ENCODE results near the gene ARFGAP2. TPM values are rescaled to one million over a fixed set of nuclear protein-coding genes. Genes with fewer than 3 reads are reported as not detected.
A peak's percentile ranks its signal among the peaks of the same experiment; 100 is the strongest.

Gene ARFGAP2
- total RNA-seq, 1 donor from 2014 or later: 90.9 TPM

DNA sequence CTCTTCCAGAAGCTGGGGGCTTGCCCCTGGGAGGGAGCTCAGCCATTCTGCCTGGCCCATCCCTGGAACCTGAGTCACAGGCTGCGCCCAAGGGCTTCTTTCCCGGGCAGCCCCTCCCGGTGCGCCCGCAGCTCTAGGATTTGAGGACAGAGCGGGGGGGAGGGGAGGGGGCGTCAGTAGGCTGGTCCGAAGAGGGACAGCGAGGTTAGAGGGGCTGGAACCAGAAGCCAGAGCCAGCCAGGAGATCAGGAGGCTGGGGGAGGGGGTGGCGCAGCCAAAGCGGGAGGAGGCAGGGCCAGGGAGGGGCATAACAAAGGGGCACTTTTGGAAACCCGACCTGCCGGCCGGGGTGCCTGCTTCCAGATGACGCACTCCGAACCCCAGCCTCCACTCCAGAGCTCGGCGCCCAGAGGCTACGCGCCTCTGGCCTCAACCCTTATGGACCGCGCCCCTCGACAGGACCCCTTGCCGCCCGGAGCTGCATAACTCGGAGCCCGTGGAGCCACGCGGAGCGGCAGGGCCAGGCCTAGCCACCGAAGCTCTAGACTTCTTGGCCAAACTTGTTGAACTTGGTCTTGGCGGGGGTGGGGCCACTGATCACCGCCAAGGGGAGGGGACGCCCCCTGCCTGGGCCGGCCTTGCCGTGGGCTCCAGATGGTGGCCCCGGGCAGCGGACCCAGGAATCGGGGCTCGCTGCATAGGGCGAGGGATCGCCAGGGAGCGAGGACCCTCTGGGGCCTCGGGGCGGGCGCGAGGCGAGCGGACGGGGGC, 8.8 kb upstream of the ARFGAP2 start:
- ATAC-seq (peak; percentile 64 to 73), DNase-seq (peak; percentile 84)
- Histone ChIP-seq H3K27ac (peak overlapping the region; percentile 83), H3K4me1 (peaks cover 31% of the 10 kb centered on the region), H3K4me3 (peak overlapping the region; percentile 76), H3K27me3 (ENCODE audit: low read depth) (peaks cover 22% of the 10 kb centered on the region), H3K36me3 (no peaks in the 10 kb centered on the region), H3K9me3 (no peaks in the 10 kb centered on the region)
- intact Hi-C loops (cut with DNase I): no loop called here
- TF ChIP-seq CTCF (IDR thresholded peaks at IDR 0.05): no peak

DNA sequence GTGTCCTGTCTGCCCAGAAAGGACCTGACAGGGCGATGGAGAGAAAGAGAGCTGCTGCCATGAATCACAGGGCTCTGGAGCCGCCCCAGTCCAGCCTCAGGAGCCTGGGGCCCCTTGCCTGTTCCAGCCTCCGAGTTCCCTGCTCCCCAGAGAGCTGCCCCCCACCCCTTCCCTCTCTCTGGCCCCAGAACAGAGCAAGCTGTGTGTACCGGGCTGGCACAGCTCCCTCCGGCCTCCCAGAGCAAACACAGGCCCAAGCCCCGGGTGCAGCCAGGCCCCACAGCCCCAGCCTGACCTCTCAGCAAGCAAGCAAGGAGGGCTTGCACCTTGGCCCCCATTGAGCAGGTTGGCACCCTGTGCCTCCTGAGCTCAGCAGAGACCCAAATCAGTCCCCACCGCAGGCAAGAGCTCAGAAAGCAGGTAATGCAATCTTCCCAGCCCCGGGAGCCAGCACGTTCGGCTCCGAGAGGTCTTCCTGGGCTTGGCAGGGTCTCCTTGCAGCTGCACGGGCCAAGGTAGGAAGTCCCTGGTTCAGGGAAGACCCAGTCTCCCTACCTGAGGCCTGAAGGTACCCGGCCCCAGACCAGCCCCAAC, 8.1 kb upstream of the ARFGAP2 start:
- intact Hi-C loops (cut with DNase I): no loop called here
- DNase-seq: no peak
- TF ChIP-seq CTCF (IDR thresholded peaks at IDR 0.05): no peak
- Histone ChIP-seq H3K4me1 (peaks cover 31% of the 10 kb centered on the region), H3K27ac (peak overlapping the region; percentile 83), H3K27me3 (ENCODE audit: low read depth) (peaks cover 22% of the 10 kb centered on the region), H3K4me3 (peak overlapping the region; percentile 76), H3K36me3 (peaks cover under 1% of the 10 kb centered on the region), H3K9me3 (no peaks in the 10 kb centered on the region)
- ATAC-seq: peak in 1 of 2 donors; percentile 5

- Histone ChIP-seq H3K9me3 (no peaks in the 10 kb centered on the region), H3K27me3 (ENCODE audit: low read depth) (peaks cover 22% of the 10 kb centered on the region), H3K4me1 (peaks cover 28% of the 10 kb centered on the region), H3K36me3 (peaks cover 3% of the 10 kb centered on the region), H3K4me3 (peak overlapping the region; percentile 76), H3K27ac (peak overlapping the region; percentile 83)
- ATAC-seq (no peak), DNase-seq (no peak)
- no peak for TF ChIP-seq CTCF (IDR thresholded peaks at IDR 0.05)
- intact Hi-C loops (cut with DNase I): no loop called here
Observed at GRCh38 chr11:47183969-47184368, 7.3 kb upstream of the ARFGAP2 start.

- H3K27ac ChIP-seq: no peak overlapping the region
- H3K36me3 ChIP-seq: peaks cover 3% of the 10 kb centered on the region
- H3K4me1 ChIP-seq: peaks cover 27% of the 10 kb centered on the region
- no peak for TF ChIP-seq CTCF (IDR thresholded peaks at IDR 0.05)
- ATAC-seq (no peak), DNase-seq (no peak)
- no peaks in the 10 kb centered on the region for H3K9me3 ChIP-seq
- peaks cover 22% of the 10 kb centered on the region for H3K27me3 ChIP-seq (ENCODE audit: low read depth)
- intact Hi-C loops (cut with DNase I): no loop called here
- H3K4me3 ChIP-seq: no peak overlapping the region
Observed at GRCh38 chr11:47183031-47183856, 6.6 kb upstream of the ARFGAP2 start.

GRCh38 chr11:47182380-47182779, 5.7 kb upstream of the ARFGAP2 start:
- Histone ChIP-seq H3K4me3 (no peak overlapping the region), H3K9me3 (no peaks in the 10 kb centered on the region), H3K27ac (no peak overlapping the region), H3K4me1 (peaks cover 27% of the 10 kb centered on the region), H3K36me3 (peaks cover 3% of the 10 kb centered on the region), H3K27me3 (ENCODE audit: low read depth) (peaks cover 19% of the 10 kb centered on the region)
- TF ChIP-seq CTCF (IDR thresholded peaks at IDR 0.05): no peak
- ATAC-seq (no peak), DNase-seq (no peak)
- intact Hi-C loops (cut with DNase I): no loop called here

Data from lower lobe of right lung (tissue), 2 donors.